ENCODE data around the gene BCL2A1.
"Not testable (repeated sequence)": the region's sequence is repeated elsewhere in the genome, so short reads cannot be mapped to it uniquely, and the experiment has no call there.

Gene BCL2A1

GRCh38 chr15:79970624-79971434 lies at the start of gene BCL2A1:
Gene BCL2A1 (minus strand): TSS chr15:79971196. CDS start chr15:79971119, 77 bp downstream.
- DNase-seq = no peak

- no peak for DNase-seq
These were observed 49.7 kb upstream of the BCL2A1 start for GRCh38 chr15:80020731-80021130.

- not testable (repeated sequence) for DNase-seq
These were observed 49.2 kb upstream of the BCL2A1 start for GRCh38 chr15:80020149-80020548.

- no peak for DNase-seq
These were observed 48.3 kb upstream of the BCL2A1 start for GRCh38 chr15:80019168-80019745.

- DNase-seq = not testable (repeated sequence)
These were observed 46.1 kb upstream of the BCL2A1 start for GRCh38 chr15:80017139-80017538.

GRCh38 chr15:80016506-80016905 lies 45.5 kb upstream of the BCL2A1 start:
- not testable (repeated sequence) for DNase-seq

- no peak for DNase-seq
These were observed 44.2 kb upstream of the BCL2A1 start for GRCh38 chr15:80015156-80015555.

- not testable (repeated sequence) for DNase-seq
These were observed 43.2 kb upstream of the BCL2A1 start for GRCh38 chr15:80014186-80014585.

- no peak for DNase-seq
These were observed 41.2 kb upstream of the BCL2A1 start for GRCh38 chr15:80012060-80012726.

GRCh38 chr15:80011596-80011995 lies 40.6 kb upstream of the BCL2A1 start:
- DNase-seq = no peak

GRCh38 chr15:80011041-80011523 lies 40.1 kb upstream of the BCL2A1 start:
- DNase-seq = not testable (repeated sequence)

- no peak for DNase-seq
These were observed 39.2 kb upstream of the BCL2A1 start for GRCh38 chr15:80010131-80010673.

- DNase-seq = no peak
These were observed 36.5 kb upstream of the BCL2A1 start for GRCh38 chr15:80007532-80007931.

- no peak for DNase-seq
These were observed 36.0 kb upstream of the BCL2A1 start for GRCh38 chr15:80006946-80007345.

GRCh38 chr15:80003934-80004472 lies 33.0 kb upstream of the BCL2A1 start:
- no peak for DNase-seq

GRCh38 chr15:80003171-80003570 lies 32.2 kb upstream of the BCL2A1 start:
- no peak for DNase-seq

GRCh38 chr15:80002267-80002666 lies 31.3 kb upstream of the BCL2A1 start:
- DNase-seq = no peak

GRCh38 chr15:79994615-79995014 lies 23.6 kb upstream of the BCL2A1 start:
- no peak for DNase-seq

- no peak for DNase-seq
These were observed 20.8 kb upstream of the BCL2A1 start for GRCh38 chr15:79991826-79992225.

- DNase-seq = no peak
These were observed 20.0 kb upstream of the BCL2A1 start for GRCh38 chr15:79990997-79991334.

- no peak for DNase-seq
These were observed 19.4 kb upstream of the BCL2A1 start for GRCh38 chr15:79990280-79990996.

- DNase-seq = no peak
These were observed 18.7 kb upstream of the BCL2A1 start for GRCh38 chr15:79989682-79990081.

- DNase-seq = no peak
These were observed 18.2 kb upstream of the BCL2A1 start for GRCh38 chr15:79989183-79989582.
